ENCODE data around the gene ABCF1. TPM values are rescaled to one million over a fixed set of nuclear protein-coding genes. Genes with fewer than 3 reads are reported as not detected.

The ABCF1 gene
- total RNA-seq, 1 experiment from 2014 or later = 53.3 TPM

GRCh38 chr6:30560930-30561329, 10.3 kb upstream of the ABCF1 start:
- Histone ChIP-seq H3K79me2 (ENCODE audit: insufficient read depth, low read length) (peaks cover 33% of the 10 kb centered on the region), H4K20me1 (ENCODE audit: insufficient read depth) (no peaks in the 10 kb centered on the region), H3K4me1 (ENCODE audit: control insufficient read depth in 1 of 2, insufficient read depth in 2 of 2, low read length in 2 of 2) (peaks cover 7 to 16% of the 10 kb centered on the region in 2 experiments; a peak in 3 of 4 replicates), H3K27ac (ENCODE audit: low read depth, low read length) (no peak overlapping the region), H2AFZ (ENCODE audit: low read depth, low read length, poor library complexity, severe bottlenecking) (no peak overlapping the region), H3K9me2 (ENCODE audit: insufficient read depth) (no peaks in the 10 kb centered on the region), H3K27me3 (ENCODE audit: insufficient read depth, low read length) (no peaks in the 10 kb centered on the region), H3K9ac (ENCODE audit: low read length) (no peak overlapping the region), H3K9me3 (ENCODE audit: control insufficient read depth in 1 of 2, insufficient read depth in 1 of 2, low read depth in 1 of 2, low read length in 2 of 2) (no peaks in the 10 kb centered on the region), H3K4me2 (ENCODE audit: low read length) (no peak overlapping the region), H3K4me3 (replicated peaks in 1 of 2; ENCODE audit: low read depth in 1 of 2, low read length in 2 of 2) (no peak overlapping the region), H3K36me3 (ENCODE audit: control insufficient read depth in 1 of 2, insufficient read depth in 2 of 2, low read length in 2 of 2) (peaks cover 0 to 16% of the 10 kb centered on the region in 2 experiments; a peak in 2 of 4 replicates)
- intact Hi-C loops (cut with micrococcal nuclease) = no loop called here
- ChIA-PET RAD21 (ENCODE audit: low non-redundant PET in 1 of 2, low total read pairs in 2 of 2, uncharacterized antibody in 2 of 2, unreplicated experiment in 2 of 2) (no interaction called here), CTCF (no interaction called here), POLR2A (no interaction called here)
- ATAC-seq (no peak), DNase-seq (ENCODE audit: low read depth, low spot score) (no peak)
- TF ChIP-seq POLR2A (IDR thresholded peaks at IDR 0.05; ENCODE audit: borderline replicate concordance, extremely low read depth, insufficient read depth, insufficient read length) (no peak), EZH2 (IDR thresholded peaks at IDR 0.05) (no peak), SRF (IDR thresholded peaks at IDR 0.05; ENCODE audit: low read depth) (no peak), YY1 (IDR thresholded peaks at IDR 0.05; ENCODE audit: extremely low read depth, insufficient replicate concordance, low read depth, low read length) (no peak), ZFX (IDR thresholded peaks at IDR 0.05) (no peak)
- TF ChIP-seq, protein P1, sequence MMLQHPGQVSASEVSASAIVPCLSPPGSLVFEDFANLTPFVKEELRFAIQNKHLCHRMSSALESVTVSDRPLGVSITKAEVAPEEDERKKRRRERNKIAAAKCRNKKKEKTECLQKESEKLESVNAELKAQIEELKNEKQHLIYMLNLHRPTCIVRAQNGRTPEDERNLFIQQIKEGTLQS (IDR thresholded peaks at IDR 0.05) = no peak
- TF ChIP-seq, protein P2, sequence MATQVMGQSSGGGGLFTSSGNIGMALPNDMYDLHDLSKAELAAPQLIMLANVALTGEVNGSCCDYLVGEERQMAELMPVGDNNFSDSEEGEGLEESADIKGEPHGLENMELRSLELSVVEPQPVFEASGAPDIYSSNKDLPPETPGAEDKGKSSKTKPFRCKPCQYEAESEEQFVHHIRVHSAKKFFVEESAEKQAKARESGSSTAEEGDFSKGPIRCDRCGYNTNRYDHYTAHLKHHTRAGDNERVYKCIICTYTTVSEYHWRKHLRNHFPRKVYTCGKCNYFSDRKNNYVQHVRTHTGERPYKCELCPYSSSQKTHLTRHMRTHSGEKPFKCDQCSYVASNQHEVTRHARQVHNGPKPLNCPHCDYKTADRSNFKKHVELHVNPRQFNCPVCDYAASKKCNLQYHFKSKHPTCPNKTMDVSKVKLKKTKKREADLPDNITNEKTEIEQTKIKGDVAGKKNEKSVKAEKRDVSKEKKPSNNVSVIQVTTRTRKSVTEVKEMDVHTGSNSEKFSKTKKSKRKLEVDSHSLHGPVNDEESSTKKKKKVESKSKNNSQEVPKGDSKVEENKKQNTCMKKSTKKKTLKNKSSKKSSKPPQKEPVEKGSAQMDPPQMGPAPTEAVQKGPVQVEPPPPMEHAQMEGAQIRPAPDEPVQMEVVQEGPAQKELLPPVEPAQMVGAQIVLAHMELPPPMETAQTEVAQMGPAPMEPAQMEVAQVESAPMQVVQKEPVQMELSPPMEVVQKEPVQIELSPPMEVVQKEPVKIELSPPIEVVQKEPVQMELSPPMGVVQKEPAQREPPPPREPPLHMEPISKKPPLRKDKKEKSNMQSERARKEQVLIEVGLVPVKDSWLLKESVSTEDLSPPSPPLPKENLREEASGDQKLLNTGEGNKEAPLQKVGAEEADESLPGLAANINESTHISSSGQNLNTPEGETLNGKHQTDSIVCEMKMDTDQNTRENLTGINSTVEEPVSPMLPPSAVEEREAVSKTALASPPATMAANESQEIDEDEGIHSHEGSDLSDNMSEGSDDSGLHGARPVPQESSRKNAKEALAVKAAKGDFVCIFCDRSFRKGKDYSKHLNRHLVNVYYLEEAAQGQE (IDR thresholded peaks at IDR 0.05; ENCODE audit: low read depth) = no peak
- no TSS peak for BruUV-seq (replicated peaks)

All from HCT116 (cell line).